HG03025 (cell line): ENCODE data around the gene TRIOBP.

Experiments used
- ATAC-seq: cut with Tn5 transposase; IDR thresholded peaks from one replicate; pipeline ENCODE4 v1.9.1; 2021; ENCODE audit warnings: mild to moderate bottlenecking, moderate library complexity; ENCODE audit not compliant: unreplicated experiment, low FRiP score

Gene TRIOBP

GRCh38 chr22:37664249-37665101, 32.4 kb upstream of the TRIOBP start:
- ATAC-seq: no peak

- no peak for ATAC-seq
Measured at GRCh38 chr22:37665487-37665886, 31.4 kb upstream of the TRIOBP start.

- no peak for ATAC-seq
Measured at GRCh38 chr22:37669586-37669985, 27.3 kb upstream of the TRIOBP start.

GRCh38 chr22:37672206-37672919, 24.5 kb upstream of the TRIOBP start:
- no peak for ATAC-seq

- no peak for ATAC-seq
Measured at GRCh38 chr22:37672920-37673455, 23.9 kb upstream of the TRIOBP start.

GRCh38 chr22:37674248-37674647, 22.6 kb upstream of the TRIOBP start:
- ATAC-seq: no peak

- ATAC-seq: no peak
Measured at GRCh38 chr22:37674951-37675929, 21.6 kb upstream of the TRIOBP start, which contains the start of gene LGALS1. TSS of gene LGALS1 (plus strand) at chr22:37675636. CDS start at chr22:37675703, 67 bp downstream.

GRCh38 chr22:37675930-37676735, 20.7 kb upstream of the TRIOBP start:
- ATAC-seq: no peak

GRCh38 chr22:37676736-37677492, 19.9 kb upstream of the TRIOBP start:
- ATAC-seq: no peak

GRCh38 chr22:37677493-37677974, 19.3 kb upstream of the TRIOBP start:
- ATAC-seq: no peak

GRCh38 chr22:37678372-37678771, 18.5 kb upstream of the TRIOBP start:
- ATAC-seq: no peak

GRCh38 chr22:37679670-37680069, 17.2 kb upstream of the TRIOBP start:
- no peak for ATAC-seq

- no peak for ATAC-seq
Measured at GRCh38 chr22:37680191-37680851, 16.5 kb upstream of the TRIOBP start.

- no peak for ATAC-seq
Measured at GRCh38 chr22:37681001-37681424, 15.8 kb upstream of the TRIOBP start.

GRCh38 chr22:37681556-37682049, 15.2 kb upstream of the TRIOBP start:
- no peak for ATAC-seq

GRCh38 chr22:37684803-37685615, 11.8 kb upstream of the TRIOBP start:
- no peak for ATAC-seq
